Gastroesophageal sphincter (tissue), 4 donors: ENCODE data around the gene BABAM1. TPM values are rescaled to one million over a fixed set of nuclear protein-coding genes. Genes with fewer than 3 reads are reported as not detected.
A peak's percentile ranks its signal among the peaks of the same experiment; 100 is the strongest.

Source experiments
- ATAC-seq: fragments of 150-250 bp; one replicate; pipeline ENCODE4 v1.9.1; 2016; ENCODE audit warnings: mild to moderate bottlenecking, moderate library complexity
- H3K27ac ChIP-seq, 4 donors: fragments of 200-600 bp; sonication (generic) in 3 of 4; 1 replicate in 3 of 4; 2 replicates in 1 of 4; pipeline ENCODE4 v1.5.1; 2016 to 2019
- H3K27me3 ChIP-seq: fragments of 200-600 bp; sonication (generic); one replicate; pipeline ENCODE4 v1.5.1; 2019
- H3K36me3 ChIP-seq, 2 donors: fragments of 200-600 bp; sonication (generic); one replicate each; pipeline ENCODE4 v1.5.1; 2019; ENCODE audit warnings: control low read depth in 1 of 2
- H3K4me1 ChIP-seq, 3 donors: fragments of 200-600 bp; sonication (generic); 1 replicate in 2 of 3; 2 replicates in 1 of 3; pipeline ENCODE4 v1.5.1; 2016 to 2019; ENCODE audit warnings: control low read depth in 2 of 3
- H3K4me3 ChIP-seq, 2 donors: fragments of 200-600 bp; sonication (generic); one replicate each; pipeline ENCODE4 v1.5.1; 2019; ENCODE audit warnings: mild to moderate bottlenecking in 1 of 2, moderate library complexity in 1 of 2
- H3K9me3 ChIP-seq, 3 donors: fragments of 200-600 bp; sonication (generic); one replicate each; pipeline ENCODE4 v1.5.1; 2017 to 2019; ENCODE audit warnings: control low read depth in 2 of 3
- CTCF ChIP-seq, 4 experiments: fragments of 200-600 bp in 2 of 4; fragments of 450-650 bp in 2 of 4; sonication (generic) in 1 of 4; IDR thresholded peaks; one replicate each; pipeline ENCODE4 v1.5.1; 2017 to 2019; ENCODE audit warnings: antibody characterized with exemption in 4 of 4, mild to moderate bottlenecking in 2 of 4, moderate library complexity in 2 of 4
- EP300 ChIP-seq: sonication (generic); formaldehyde crosslinking; IDR thresholded peaks from one replicate; pipeline ENCODE4 v1.6.1; 2017; ENCODE audit warnings: antibody characterized with exemption, mild to moderate bottlenecking
- POLR2A ChIP-seq, 2 donors: fragments of 450-650 bp; IDR thresholded peaks; one replicate each; pipeline ENCODE4 v1.6.1; 2017; ENCODE audit warnings: antibody characterized with exemption in 2 of 2, mild to moderate bottlenecking in 2 of 2, moderate library complexity in 1 of 2
- POLR2AphosphoS5 ChIP-seq: sonication (generic); formaldehyde crosslinking; IDR thresholded peaks from one replicate; pipeline ENCODE4 v1.6.1; 2017; ENCODE audit warnings: antibody characterized with exemption
- WGBS, 2 donors: methylation state at CpG; one replicate each; pipeline ENCODE4 v1.1.5; 2018; ENCODE audit warnings: low coverage in 1 of 2; 5-methylcytosine and 5-hydroxymethylcytosine counted together
- total RNA-seq, 4 donors: library from RNA; depleted of rRNA; stranded (reverse); fragments of >200 nt; gene quantifications; one replicate each; pipeline ENCODE4 v1.1.0, GENCODE V29; 2016

BABAM1 gene
- total RNA-seq, 4 donors from 2014 or later, result 62.6 to 91.8 (median 81.9) TPM

GRCh38 chr19:17304386-17305215, 37.4 kb downstream of the BABAM1 start:
- no peak for ATAC-seq
- peak overlapping the region; percentile 7 to 94 (median 91) for H3K27ac ChIP-seq
- H3K4me3 ChIP-seq, result no peak overlapping the region
- H3K27me3 ChIP-seq, result no peaks in the 10 kb centered on the region
- H3K36me3 ChIP-seq, result peaks cover 0 to 18% of the 10 kb centered on the region in 2 donors
- TF ChIP-seq POLR2A (IDR thresholded peaks at IDR 0.05), result no peak
- TF ChIP-seq CTCF (IDR thresholded peaks at IDR 0.05), result no peak
- no peak for TF ChIP-seq EP300
- TF ChIP-seq POLR2AphosphoS5, result no peak
- H3K9me3 ChIP-seq, result no peaks in the 10 kb centered on the region
- 60 to 61% methylated on average over 1 to 7 of the region's 12 CpGs for WGBS, 2 donors
- peaks cover 0 to 88% (median 38%) of the 10 kb centered on the region in 3 donors for H3K4me1 ChIP-seq

GRCh38 chr19:17305216-17305516, 37.9 kb downstream of the BABAM1 start:
- no CpG with 5 or more reads among the region's 7 CpGs for WGBS, 2 donors
- no peaks in the 10 kb centered on the region for H3K9me3 ChIP-seq
- no peak for ATAC-seq
- no peaks in the 10 kb centered on the region for H3K27me3 ChIP-seq
- H3K4me1 ChIP-seq, result peaks cover 0 to 90% (median 39%) of the 10 kb centered on the region in 3 donors
- no peak for TF ChIP-seq EP300
- TF ChIP-seq POLR2AphosphoS5, result peak; percentile 97
- no peak for TF ChIP-seq CTCF (IDR thresholded peaks at IDR 0.05)
- peak overlapping the region in 1 of 2 donors; percentile 81 for H3K4me3 ChIP-seq
- H3K27ac ChIP-seq, result peak overlapping the region; percentile 7 to 94 (median 91)
- peaks cover 0 to 14% of the 10 kb centered on the region in 2 donors for H3K36me3 ChIP-seq

GRCh38 chr19:17305517-17306284, 38.5 kb downstream of the BABAM1 start, which contains the start of gene MRPL34:
MRPL34 (plus strand) TSS chr19:17305872; CDS start chr19:17305893, 21 bp downstream.
- Histone ChIP-seq H3K27ac (peak within 1 kb of the TSS; percentile 64 to 94 (median 91)), H3K4me3 (peak within 1 kb of the TSS; percentile 53 to 81), H3K36me3 (peaks cover 0 to 8% of the 10 kb centered on the region in 2 donors), H3K27me3 (no peaks in the 10 kb centered on the region), H3K9me3 (no peaks in the 10 kb centered on the region), H3K4me1 (peaks cover 0 to 90% (median 43%) of the 10 kb centered on the region in 3 donors)
- ATAC-seq, result peak; percentile 80
- TF ChIP-seq POLR2AphosphoS5 (no peak), CTCF (IDR thresholded peaks at IDR 0.05) (peak in 3 of 4 experiments; percentile 83 to 92 (median 91)), EP300 (no peak), POLR2A (IDR thresholded peaks at IDR 0.05) (peak in 1 of 2 donors; percentile 40)
- no CpG with 5 or more reads among the region's 55 CpGs for WGBS, 2 donors

- no peak for TF ChIP-seq POLR2A (IDR thresholded peaks at IDR 0.05)
- no peak for TF ChIP-seq EP300
- no peak for TF ChIP-seq POLR2AphosphoS5
- TF ChIP-seq CTCF (IDR thresholded peaks at IDR 0.05), result no peak
- no peak for ATAC-seq
- H3K27ac ChIP-seq, result peak overlapping the region; percentile 64 to 94 (median 91)
- H3K27me3 ChIP-seq, result no peaks in the 10 kb centered on the region
- 14 to 21% methylated on average over 6 of the region's 28 CpGs for WGBS, 2 donors
- peaks cover 0 to 3% of the 10 kb centered on the region in 2 donors for H3K36me3 ChIP-seq
- H3K4me3 ChIP-seq, result peak overlapping the region; percentile 53 to 81
- H3K4me1 ChIP-seq, result peaks cover 0 to 90% (median 43%) of the 10 kb centered on the region in 3 donors
- H3K9me3 ChIP-seq, result no peaks in the 10 kb centered on the region
These were observed 39.1 kb downstream of the BABAM1 start for GRCh38 chr19:17306285-17306714.
